HG03103 (cell line): ENCODE measurements around the gene ZIC2.

ENCODE experiments used
- ATAC-seq: cut with Tn5 transposase; IDR thresholded peaks from one replicate; pipeline ENCODE4 v1.9.1; 2021; ENCODE audit warnings: low read depth; ENCODE audit not compliant: unreplicated experiment

ZIC2 gene

DNA sequence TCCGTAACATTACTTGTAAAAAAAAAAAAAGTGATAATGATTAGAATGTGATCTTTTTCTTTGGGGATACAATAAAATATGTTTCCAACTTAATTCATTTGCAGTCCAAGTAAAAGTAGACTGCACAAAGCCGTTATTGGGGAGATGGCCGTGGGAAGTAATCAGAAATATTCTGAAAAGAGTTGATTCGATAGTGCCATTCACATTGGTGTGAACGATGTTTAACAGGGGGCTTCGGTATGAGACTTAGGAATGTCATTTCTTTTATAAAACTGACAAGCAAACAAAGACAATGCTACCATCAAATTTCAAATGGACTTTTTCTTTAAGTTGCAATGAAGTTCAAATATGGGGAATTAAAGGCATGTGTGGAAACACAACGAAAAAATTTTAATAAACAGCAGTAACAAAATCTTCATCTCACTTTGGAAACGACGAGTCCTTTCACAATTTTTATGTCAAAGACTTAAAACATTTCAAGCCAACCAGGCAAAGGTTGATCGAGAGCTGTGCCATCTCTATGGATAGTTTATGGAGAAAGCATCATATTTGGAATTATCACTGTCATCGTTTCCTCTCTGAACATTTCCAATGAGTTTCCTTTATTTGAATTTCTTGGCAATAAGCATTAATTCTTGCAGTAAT, 8.3 kb upstream of the ZIC2 start:
- ATAC-seq = no peak

- no peak for ATAC-seq
Measured at GRCh38 chr13:99973808-99974185, 7.8 kb upstream of the ZIC2 start.

DNA sequence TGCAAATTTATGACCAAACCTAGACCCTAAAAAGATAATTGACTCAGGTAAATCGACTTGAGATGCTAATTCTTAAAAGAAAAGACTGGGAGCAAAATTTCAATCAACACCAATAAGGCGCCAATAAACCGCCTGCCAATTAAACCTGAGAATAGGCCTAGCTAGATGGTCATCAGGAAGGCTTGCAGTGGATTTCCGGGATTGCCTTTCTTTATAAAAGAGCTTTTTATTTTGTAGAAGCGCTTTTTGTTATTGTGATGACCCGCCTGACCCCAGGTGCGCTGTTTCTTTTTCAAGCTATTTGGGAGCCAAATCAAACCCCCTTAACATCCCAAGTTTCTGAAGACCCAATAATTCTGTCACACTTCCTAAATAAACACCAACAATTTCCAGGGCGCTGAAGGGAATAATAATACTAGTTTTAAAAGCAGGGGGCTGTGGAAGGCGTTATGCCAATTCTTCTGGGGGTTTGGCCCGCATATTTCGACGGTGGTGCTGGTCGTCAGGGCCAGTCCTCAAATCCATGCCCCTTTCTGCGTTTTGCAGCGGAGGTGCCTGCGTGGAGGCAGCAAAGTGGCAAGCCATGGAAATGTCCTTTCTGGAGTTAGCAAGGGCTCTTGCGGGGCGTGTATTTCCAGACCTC, 7.2 kb upstream of the ZIC2 start:
- no peak for ATAC-seq

- no peak for ATAC-seq
Measured at GRCh38 chr13:99974939-99975561, 6.5 kb upstream of the ZIC2 start.

DNA sequence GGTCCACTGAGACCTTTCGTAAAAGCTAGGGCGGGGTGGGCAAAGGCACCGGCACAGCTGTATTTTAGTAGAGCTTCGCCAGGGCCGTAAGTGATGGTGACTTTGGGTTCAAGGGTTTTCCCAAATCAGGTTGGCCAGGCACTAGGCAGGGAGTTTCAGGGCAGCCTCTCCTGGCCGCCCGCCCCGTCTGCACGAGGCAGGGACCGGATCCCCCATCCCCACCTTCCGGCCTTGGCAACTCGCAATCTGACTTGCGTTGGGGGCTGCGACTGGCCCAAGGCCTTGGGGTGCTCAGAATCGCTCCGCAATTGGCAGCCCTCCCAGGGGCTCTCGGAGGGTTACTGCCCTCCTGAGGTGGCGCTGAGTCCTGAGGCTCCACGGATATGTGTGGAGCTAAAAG, 6.0 kb upstream of the ZIC2 start:
- no peak for ATAC-seq

GRCh38 chr13:99976575-99976974, 5.0 kb upstream of the ZIC2 start:
- no peak for ATAC-seq

DNA sequence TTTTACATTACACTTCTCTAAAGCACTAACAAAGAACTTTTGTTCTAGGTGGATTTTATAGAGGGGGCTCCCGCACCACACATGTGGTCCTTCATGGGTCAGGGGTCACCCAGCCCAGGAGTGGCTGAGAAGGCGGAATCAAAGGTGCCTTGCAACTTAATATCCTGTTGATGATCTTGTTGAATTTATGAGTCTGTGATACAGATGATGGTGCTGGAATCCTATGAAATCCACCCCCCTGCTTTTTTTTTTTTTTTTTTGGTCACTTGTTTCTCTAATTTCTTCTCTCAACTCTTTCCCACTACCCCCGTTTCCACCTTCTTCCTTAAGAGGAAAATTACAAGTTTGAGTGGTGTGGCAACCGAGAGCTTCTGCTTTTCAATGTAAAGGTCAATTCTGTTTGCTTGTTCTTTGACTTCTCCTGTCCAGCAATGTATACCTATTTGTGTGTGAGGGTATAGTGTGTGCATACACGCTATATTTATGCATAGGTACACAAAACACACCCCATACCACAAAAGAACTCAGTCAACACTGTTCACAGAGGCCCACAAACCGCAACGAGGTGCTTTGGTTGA, 4.2 kb upstream of the ZIC2 start:
- ATAC-seq = no peak

DNA sequence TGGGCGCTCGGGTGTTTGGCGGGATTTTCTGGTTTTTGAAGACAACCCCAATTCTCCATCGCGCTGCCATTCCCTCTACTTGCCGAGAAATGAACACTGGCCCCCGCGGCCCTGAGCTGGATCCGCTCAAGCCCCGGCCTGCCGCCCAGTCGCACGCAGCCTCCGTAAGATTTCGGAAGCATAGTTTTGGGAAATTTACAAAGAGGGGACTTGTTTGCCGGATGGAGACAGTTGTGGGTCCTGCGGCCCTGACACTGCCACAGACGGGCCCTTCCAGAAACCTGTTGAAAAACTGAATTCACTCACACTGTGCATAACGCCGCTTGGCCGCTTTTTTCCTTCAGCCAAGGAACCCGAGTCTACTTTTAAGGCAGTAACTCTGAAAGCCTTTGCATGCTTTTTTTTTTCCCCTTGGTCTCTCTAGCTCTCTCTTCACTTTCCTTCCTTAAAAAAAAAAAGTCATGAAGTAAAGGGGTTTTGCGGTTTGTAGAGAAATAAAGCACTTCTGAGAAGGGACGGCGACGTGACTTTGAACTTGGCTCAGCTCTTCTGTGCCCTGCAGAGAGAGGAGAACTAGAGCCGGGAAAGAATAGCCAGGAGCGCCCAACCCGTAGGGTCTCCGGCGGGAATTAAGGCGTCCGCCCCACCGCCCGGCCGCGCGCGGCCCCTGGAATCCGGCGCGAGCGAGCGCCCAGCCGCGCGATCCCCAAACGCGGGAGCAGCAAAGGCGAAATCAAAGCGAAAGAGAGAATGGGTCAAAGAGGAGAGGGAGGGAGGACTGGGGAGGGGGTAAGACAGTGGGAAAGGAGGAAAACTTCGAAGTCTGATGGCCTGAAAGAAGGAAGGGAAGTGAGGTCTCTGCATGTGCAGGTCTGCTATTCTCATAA, 3.4 kb upstream of the ZIC2 start:
- no peak for ATAC-seq

DNA sequence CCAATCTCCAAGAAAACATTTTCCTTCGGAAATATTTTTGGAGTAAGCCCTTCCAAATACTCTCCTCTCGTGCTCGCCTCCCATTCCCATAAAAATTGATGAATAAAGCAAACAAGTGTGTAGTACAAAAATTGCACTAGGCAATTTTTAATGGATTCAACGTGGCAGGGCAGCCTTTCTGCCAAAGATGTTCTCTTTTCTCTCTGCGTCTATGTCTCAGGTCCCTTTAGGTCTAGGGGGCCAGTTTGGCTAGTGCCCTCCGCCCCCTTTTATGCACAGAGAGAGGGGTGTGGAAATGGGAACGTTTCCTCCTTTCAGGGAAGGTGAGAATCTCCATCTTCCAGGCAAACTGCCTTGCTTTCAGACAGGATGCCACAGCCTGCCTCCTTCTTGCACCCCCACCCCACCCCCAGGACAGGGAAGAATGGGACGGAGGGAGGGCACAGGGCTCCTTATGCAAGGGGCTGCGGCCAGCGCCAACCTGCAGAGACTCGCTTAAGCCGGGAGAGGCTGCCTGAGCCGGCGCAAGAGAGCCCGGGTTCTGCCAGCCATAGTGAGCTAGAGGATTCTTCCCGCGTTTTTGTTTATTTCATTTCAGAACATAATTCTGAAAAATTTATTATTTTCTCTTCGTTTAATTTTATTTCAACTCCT, 2.7 kb upstream of the ZIC2 start:
- no peak for ATAC-seq

DNA sequence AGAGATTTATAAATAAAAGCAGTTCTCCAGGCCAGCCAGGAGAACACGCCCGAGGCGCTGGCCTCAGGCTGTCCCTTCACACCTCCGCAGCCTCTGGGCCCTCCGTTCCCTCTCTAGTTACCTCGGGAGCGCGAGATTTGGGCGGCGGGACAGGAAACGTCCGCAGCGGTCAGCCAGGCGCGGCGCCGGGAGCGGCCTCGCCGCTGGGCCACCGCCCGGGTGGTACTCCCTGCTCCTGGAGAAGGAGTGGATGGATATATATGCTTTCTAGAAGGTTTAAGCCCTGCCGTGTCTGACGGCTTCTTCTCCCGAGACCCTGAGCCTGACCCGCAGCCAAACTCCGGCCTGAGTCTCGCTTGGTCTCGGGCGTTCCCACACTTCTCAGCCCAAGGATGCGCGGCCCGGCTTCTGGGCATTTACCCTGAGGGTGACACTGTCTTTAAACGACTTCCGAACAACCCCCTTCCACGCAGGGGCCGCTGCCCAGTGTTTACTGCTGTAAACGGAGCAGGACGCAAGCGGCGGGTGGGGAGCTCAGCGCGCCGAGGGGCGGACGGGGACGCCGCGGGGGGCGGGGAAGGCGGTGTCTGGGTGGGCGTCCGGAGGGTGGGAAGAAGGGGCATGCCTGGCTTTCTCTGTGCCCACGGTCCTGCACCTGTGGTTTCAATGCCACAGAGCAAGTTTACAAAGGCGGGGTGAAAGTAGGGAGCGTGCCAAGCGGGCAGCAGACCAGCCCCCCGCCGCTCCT, 2.0 kb upstream of the ZIC2 start:
- no peak for ATAC-seq

GRCh38 chr13:99980201-99980823, 1.3 kb upstream of the ZIC2 start:
- peak; percentile 66 for ATAC-seq

DNA sequence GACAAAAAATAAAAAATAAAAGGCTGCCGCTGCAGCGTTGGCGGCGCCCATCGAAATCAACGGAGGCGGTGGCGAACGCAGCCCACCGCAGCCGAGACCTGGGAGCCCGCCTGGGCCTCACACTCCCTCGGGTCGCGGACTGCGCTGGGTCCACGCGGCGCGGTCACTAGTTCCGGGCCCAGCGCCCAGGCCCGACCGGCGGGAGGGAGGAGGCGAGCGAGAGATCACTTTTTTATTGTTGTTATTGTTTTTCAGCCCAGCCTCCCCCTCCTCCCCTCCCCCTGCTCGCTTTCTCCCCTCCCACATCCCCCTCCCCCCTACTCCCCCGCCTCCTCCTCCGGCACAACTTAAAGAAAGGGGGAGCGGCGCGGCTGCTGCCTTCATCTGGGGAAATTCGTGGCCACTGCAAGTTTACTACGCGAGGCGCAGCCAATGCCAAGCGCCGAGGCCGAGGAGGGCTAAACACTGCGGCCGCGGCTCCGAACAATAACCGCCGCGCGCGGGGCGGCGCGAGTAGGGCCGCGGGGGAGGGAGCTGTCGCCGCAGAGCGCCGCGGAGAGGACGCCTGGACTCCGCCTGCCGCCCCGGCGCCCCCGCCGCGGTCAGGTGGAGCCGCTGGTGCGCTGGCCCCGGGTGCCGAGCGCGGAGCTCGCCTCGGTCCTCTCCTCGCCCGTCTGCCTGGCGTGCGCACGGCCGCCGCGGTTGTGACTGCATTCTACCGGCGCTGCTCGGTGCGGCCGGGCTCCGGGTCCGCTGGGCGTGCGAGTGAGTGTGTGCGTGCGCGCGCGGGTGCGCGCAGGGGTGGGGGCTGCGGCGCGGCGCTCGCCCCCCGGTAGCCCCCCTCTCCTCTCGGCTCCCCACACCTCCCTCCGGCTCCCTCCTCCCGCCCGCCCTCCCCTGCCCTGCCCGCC, 505 bp upstream of the ZIC2 start:
- no peak for ATAC-seq

DNA sequence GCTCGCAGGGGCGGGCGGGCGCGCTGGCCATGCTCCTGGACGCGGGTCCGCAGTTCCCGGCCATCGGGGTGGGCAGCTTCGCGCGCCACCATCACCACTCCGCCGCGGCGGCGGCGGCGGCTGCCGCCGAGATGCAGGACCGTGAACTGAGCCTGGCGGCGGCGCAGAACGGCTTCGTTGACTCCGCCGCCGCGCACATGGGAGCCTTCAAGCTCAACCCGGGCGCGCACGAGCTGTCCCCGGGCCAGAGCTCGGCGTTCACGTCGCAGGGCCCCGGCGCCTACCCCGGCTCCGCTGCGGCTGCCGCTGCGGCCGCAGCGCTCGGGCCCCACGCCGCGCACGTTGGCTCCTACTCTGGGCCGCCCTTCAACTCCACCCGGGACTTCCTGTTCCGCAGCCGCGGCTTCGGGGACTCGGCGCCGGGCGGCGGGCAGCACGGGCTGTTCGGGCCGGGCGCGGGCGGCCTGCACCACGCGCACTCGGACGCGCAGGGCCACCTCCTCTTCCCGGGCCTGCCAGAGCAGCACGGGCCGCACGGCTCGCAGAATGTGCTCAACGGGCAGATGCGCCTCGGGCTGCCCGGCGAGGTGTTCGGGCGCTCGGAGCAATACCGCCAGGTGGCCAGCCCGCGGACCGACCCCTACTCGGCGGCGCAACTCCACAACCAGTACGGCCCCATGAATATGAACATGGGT, 599 bp downstream of the ZIC2 start:
- no peak for ATAC-seq

- no peak for ATAC-seq
Measured at GRCh38 chr13:99982731-99983498, 1.3 kb downstream of the ZIC2 start.

DNA sequence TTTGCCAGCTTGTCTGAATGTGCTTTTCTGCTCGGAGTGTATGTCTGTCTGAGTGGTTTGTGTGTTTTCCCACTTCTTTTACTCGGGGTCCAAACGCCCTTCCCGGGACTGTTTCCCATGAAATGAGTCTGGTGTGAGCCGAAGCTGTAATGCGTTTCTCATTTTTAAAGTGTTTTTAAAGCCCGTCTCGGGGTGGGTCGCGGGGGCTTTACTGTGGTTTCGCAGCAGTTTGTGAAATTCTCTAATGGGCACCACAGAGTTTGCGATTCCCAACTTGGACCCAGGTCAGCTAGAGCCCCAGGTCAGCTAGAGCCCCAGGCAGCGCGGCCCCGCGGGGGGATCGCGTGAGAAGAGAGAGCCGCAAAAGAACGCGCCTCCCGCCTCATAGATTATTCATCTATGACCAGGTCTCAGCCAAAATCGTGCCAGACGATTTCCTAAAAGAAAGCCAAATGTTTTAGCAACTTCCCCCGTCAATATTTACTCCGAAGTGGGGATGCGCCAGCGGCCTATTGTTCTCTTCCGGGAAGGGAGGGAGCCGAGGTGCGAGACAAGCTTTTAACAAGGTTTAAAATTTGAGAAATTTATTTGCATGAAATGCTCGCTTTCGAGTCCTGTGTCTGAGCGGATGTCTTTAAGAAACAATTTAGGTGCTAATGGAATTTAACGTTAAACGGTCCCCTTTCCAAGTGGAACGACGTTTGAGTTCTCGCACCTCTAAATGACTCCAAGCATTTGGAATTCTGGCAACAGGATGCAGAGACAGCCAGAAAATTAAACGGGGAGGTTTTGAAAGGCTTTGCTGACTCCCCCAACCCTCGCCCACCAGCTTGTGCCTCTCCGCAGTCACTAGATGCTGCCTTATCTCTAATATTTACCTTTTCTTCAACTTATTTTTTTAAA, 2.2 kb downstream of the ZIC2 start:
- no peak for ATAC-seq
